LNCaP clone FGC (cell line): ENCODE measurements around the gene AMBRA1.
"Not testable (repeated sequence)": the region's sequence is repeated elsewhere in the genome, so short reads cannot be mapped to it uniquely, and the experiment has no call there.

Experiments used
- DNase-seq: peaks from one replicate; pipeline ENCODE4 v3.0.0-alpha.2; 2011; ENCODE audit warnings: low read depth
- H3K4me3 ChIP-seq: 2 replicates; pipeline ENCODE4 v1.5.1; 2011; ENCODE audit warnings: mild to moderate bottlenecking, low read depth, low read length, control low read depth
- TF ChIP-seq, protein P1 (sequence below): IDR thresholded peaks from 2 replicates; pipeline ENCODE4 v1.5.1; 2012; ENCODE audit warnings: mild to moderate bottlenecking; ENCODE audit not compliant: control insufficient read depth, insufficient read depth; ENCODE audit errors: extremely low read depth

AMBRA1 gene

DNA sequence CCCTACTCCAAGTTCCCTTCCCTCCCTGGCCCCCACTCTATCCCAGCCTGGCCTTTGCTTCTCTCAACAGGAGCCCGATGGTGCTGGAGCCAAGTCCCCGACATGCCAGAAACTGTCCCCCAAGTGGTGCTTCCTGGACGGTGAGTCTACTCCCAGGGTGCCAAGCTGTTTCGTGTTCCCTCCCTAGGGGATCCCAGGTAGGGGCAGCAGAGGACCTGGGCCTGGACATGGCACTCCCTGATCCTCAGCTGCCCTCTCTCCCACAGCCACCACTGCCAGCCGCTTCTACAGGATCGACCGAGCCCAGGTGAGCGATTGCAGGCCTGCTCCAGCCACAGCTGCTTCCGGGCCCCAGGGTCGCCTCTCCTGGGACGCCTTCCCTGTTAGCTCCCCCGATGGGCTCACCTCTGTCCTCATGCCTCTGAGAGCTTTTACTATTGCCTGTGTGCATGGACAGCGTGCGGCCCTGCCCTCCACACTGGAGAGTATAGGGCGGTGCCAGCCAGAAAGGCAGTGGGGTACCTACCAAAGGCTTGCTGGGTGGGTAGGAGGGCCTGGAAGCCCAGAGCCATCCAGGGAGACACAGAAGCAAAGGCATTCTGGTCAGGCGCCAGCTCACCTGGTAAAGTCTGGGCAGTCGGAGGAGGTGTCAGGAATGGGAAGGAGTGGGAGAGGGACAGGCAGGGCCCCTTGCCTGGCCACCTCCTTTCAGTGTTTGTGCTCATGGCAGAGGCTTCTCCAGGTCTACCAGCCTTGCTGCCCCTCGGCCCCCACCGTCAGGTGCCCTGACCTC is 217.4 kb downstream of the AMBRA1 start:
- TF ChIP-seq, protein P1, sequence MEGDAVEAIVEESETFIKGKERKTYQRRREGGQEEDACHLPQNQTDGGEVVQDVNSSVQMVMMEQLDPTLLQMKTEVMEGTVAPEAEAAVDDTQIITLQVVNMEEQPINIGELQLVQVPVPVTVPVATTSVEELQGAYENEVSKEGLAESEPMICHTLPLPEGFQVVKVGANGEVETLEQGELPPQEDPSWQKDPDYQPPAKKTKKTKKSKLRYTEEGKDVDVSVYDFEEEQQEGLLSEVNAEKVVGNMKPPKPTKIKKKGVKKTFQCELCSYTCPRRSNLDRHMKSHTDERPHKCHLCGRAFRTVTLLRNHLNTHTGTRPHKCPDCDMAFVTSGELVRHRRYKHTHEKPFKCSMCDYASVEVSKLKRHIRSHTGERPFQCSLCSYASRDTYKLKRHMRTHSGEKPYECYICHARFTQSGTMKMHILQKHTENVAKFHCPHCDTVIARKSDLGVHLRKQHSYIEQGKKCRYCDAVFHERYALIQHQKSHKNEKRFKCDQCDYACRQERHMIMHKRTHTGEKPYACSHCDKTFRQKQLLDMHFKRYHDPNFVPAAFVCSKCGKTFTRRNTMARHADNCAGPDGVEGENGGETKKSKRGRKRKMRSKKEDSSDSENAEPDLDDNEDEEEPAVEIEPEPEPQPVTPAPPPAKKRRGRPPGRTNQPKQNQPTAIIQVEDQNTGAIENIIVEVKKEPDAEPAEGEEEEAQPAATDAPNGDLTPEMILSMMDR, result no peak
- no peak overlapping the region for H3K4me3 ChIP-seq
- no peak for DNase-seq

DNA sequence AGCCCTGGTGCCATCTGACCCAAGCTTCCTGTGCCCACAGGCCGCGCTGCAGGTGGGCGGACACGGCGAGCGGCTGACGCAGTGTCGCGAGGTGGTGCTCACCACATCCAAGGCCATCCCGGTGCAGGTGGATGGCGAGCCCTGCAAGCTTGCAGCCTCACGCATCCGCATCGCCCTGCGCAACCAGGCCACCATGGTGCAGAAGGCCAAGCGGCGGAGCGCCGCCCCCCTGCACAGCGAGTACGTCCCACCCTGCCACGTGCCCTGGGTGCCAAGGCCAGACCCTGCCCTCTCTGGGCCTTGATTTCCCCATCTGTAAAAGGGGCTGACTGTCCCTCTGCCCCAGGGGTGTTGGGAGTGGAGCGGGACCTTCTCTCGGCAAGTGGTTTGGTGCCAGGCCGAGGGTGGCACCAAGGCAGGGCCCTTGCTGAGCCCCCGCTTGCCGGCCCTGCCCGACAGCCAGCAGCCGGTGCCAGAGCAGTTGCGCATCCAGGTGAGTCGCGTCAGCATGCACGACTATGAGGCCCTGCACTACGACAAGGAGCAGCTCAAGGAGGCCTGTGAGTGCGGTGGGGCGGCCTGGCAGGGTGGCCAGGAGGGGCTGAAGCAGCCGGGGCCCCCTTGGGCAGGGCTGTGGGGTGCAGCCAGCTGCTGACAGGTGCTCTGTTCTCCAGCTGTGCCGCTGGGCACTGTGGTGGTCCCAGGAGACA is 218.3 kb downstream of the AMBRA1 start:
- DNase-seq, result no peak
- no peak overlapping the region for H3K4me3 ChIP-seq
- TF ChIP-seq, protein P1, result no peak

DNA sequence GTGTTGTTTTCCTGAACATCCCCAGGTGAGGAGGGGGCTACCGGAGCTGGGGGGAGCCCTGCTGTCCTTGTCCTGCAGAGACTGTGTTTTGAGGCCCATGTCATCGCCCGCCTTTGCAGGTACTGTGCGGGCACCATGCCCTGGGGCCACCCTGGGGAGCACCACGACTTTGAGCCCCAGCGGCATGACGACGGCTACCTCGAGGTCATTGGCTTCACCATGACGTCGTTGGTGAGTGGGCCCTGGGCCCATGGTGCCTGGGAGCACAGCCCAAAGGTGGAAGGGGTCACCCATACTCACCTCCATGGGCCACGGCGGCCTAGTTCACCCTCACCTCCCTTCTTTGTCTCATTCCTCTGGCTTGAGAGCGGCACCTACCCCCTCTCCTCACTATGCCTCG is 219.0 kb downstream of the AMBRA1 start:
- DNase-seq, result no peak
- H3K4me3 ChIP-seq, result no peak overlapping the region
- TF ChIP-seq, protein P1, result no peak

DNA sequence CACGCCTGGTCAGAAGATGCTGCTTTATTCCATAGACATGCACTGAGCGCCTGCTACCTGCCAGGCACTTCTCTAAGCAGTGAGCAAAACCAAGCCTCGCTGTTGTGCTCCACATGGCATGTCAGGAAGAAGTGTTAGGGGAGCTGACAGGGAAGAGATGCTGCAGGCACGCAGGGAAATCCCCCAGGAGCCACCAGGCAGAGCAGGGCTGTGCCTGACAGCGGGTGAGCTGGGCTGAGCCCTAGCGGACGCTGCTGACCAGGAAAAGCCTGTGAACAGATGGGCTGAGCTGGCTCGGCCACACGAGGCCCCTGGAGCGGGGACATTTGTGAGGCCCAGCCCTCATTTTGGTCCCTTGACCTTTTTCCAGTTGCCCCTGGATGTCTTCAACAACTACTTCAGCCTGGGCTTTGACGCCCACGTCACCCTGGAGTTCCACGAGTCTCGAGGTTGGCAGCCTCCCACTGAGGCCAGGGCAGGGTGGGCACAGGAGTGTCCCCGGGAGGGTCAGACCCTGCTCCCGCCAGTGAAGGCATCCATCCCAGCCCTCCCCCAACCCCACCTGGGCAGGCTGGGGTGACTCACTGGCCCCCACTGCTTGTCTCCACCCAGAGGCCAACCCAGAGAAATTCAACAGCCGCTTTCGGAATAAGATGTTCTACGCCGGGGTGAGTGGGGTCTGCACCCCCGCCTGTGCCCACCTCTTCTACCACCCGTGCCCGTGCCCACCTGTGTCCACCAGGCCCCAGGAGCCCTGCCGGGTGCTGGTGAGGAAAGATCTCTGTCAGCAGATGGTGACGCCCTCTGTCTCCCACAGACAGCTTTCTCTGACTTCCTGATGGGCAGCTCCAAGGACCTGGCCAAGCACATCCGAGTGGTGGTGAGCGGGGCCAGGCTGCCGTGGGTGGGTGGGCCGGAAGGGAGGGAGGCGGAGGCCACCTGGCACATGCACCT is 219.8 kb downstream of the AMBRA1 start:
- DNase-seq, result no peak
- TF ChIP-seq, protein P1, result no peak

DNA sequence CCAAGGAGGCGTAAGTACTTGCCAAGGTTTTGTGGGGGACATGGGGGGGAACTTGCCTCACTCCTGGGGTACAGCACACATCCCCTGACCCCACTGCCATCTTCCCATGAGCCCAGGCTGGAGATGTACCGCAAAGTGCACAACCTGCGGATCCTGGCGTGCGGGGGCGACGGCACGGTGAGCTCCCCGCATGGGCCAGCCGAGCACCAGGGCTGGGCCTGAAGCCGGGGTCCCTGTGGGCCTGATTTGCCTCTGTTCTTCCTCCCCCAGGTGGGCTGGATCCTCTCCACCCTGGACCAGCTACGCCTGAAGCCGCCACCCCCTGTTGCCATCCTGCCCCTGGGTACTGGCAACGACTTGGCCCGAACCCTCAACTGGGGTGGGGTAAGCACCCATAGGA is 221.3 kb downstream of the AMBRA1 start:
- H3K4me3 ChIP-seq, DNase-seq: not testable (repeated sequence)

More for the DNA sequence above, 219.8 kb downstream of the AMBRA1 start:
- no peak overlapping the region for H3K4me3 ChIP-seq

DNA sequence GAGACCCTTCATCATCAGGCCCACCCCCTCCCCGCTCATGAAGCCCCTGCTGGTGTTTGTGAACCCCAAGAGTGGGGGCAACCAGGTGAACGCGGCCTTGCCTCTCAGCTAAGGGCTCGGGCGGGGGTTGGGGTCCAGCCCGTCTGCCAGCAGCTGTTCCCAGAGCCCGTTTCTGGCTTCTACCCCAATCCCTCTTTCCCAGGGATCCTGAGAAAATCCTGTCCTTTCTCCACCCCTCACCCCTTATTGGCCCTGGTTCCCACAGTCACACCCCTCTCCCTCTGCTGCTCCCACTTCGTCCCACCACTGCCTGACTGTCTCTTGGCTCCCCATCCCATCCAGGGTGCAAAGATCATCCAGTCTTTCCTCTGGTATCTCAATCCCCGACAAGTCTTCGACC is 221.7 kb downstream of the AMBRA1 start:
- DNase-seq, result no peak
- TF ChIP-seq, protein P1, result no peak
- no peak overlapping the region for H3K4me3 ChIP-seq

DNA sequence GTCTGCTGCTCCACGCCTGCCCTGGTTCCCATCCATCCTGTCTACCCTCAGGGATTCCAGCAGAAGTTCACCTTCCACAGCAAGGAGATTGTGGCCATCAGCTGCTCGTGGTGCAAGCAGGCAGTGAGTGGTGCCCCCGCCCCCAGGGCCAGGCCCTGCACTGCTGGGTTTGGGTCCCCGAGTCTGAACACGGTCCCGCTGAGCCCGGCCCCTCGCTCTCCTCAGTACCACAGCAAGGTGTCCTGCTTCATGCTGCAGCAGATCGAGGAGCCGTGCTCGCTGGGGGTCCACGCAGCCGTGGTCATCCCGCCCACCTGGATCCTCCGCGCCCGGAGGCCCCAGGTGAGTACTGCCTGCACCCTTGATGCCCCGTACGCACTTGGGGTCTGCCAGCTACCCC is 222.6 kb downstream of the AMBRA1 start:
- DNase-seq, H3K4me3 ChIP-seq: not testable (repeated sequence)
